Esophagus muscularis mucosa (tissue), 4 donors: ENCODE measurements around the gene NTM.

ENCODE experiments used
- EP300 ChIP-seq: sonication (generic); formaldehyde crosslinking; IDR thresholded peaks from one replicate; pipeline ENCODE4 v1.6.1; 2017; ENCODE audit warnings: antibody characterized with exemption
- POLR2A ChIP-seq: fragments of 450-650 bp; IDR thresholded peaks from one replicate; pipeline ENCODE4 v1.6.1; 2017; ENCODE audit warnings: antibody characterized with exemption, moderate library complexity, mild to moderate bottlenecking, low read depth
- POLR2AphosphoS5 ChIP-seq, 2 donors: sonication (generic); formaldehyde crosslinking; IDR thresholded peaks; one replicate each; pipeline ENCODE4 v1.6.1; 2017; ENCODE audit warnings: antibody characterized with exemption in 2 of 2
- TF ChIP-seq, protein P1 (sequence below), 3 experiments: fragments of 200-600 bp in 2 of 3; fragments of 450-650 bp in 1 of 3; sonication (generic) in 2 of 3; IDR thresholded peaks; one replicate each; pipeline ENCODE4 v1.5.1; 2017 to 2019; ENCODE audit warnings: antibody characterized with exemption in 3 of 3, mild to moderate bottlenecking in 2 of 3, moderate library complexity in 1 of 3

GRCh38 chr11:131611322-131611721 is 240.9 kb downstream of the NTM start:
- TF ChIP-seq, protein P1, sequence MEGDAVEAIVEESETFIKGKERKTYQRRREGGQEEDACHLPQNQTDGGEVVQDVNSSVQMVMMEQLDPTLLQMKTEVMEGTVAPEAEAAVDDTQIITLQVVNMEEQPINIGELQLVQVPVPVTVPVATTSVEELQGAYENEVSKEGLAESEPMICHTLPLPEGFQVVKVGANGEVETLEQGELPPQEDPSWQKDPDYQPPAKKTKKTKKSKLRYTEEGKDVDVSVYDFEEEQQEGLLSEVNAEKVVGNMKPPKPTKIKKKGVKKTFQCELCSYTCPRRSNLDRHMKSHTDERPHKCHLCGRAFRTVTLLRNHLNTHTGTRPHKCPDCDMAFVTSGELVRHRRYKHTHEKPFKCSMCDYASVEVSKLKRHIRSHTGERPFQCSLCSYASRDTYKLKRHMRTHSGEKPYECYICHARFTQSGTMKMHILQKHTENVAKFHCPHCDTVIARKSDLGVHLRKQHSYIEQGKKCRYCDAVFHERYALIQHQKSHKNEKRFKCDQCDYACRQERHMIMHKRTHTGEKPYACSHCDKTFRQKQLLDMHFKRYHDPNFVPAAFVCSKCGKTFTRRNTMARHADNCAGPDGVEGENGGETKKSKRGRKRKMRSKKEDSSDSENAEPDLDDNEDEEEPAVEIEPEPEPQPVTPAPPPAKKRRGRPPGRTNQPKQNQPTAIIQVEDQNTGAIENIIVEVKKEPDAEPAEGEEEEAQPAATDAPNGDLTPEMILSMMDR (IDR thresholded peaks at IDR 0.05): no peak
- no peak for TF ChIP-seq POLR2A
- no peak for TF ChIP-seq POLR2AphosphoS5 (IDR thresholded peaks at IDR 0.05)
- no peak for TF ChIP-seq EP300
